GM12874 (cell line): Measurements from ENCODE around the gene MTM1.

Experiments used
- CTCF ChIP-seq: IDR thresholded peaks from 2 replicates; pipeline ENCODE4 v1.5.1; 2011; ENCODE audit warnings: low read depth, mild to moderate bottlenecking, control low read depth, low read length, moderate library complexity; ENCODE audit not compliant: insufficient read depth

The MTM1 gene

GRCh38 chrX:150582338-150582948, 14.0 kb downstream of the MTM1 start:
- no peak for TF ChIP-seq CTCF

DNA sequence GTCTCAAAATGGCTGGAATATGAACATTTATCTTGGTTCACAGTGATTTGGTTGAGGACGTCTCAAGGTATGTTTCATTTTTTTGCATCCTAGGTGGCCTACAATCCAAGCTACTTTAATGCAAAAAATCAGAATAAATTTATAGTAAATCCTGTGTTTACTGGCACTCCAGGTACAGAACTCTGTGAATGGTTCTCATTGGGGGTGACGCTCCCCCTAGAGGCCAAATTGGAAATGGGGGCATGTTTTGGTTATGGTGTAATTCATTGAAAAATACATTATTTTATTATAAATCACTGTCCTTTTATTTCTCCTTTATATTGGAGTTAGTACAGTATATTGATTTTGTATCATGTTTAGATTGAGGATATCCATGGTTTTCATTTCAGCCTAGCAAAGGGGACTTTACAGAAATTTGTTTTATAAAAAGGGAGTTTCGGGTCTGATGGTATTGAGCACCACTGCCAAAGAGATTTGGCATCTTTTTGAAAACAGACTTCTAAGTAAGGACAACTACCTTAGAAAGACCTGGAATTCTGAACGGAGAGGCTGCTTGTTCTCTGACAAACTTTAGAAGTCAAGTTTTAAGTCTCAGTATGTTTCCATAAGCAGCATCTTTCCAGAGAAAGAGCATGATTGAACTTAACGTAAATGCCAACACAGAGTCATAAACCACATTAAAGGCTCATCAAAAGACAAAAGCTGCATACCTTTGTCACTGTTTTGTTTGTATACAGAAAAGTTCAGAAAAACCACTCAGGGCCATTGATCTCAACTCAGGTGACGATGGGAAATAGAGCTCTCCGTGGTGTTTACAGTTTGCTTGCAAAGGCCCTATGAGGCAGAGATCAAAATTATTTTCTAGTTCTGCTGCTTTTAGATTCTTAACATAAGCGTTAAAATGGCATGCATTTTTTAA, 19.4 kb downstream of the MTM1 start:
- peak; percentile 45 for TF ChIP-seq CTCF

- no peak for TF ChIP-seq CTCF
These were observed 26.2 kb downstream of the MTM1 start for GRCh38 chrX:150594584-150594983.

DNA sequence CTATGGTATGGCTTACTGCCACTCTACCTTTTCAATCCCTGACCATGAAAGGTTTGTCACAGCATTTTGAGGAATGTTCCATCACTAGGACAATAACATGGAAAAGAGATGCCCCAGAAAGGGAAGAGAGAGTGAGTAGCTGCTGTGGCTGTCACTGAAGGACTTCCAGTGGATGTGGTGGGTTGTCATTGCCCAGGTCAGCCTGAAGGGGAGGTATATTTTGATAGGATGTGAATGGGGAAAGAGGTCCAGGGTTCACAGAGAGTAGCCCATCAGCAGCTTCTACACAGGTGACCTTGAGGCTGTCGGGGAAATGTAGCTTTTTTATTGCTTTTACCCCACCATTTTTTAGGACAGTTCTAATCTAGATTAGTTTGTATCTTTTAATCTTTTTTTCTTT, 30.8 kb downstream of the MTM1 start:
- TF ChIP-seq CTCF = 0 out of 2 replicates have a peak, but pooled peaks have one; percentile 10

- no peak for TF ChIP-seq CTCF
These were observed 33.9 kb downstream of the MTM1 start for GRCh38 chrX:150602296-150602695.

- TF ChIP-seq CTCF = no peak
These were observed 34.3 kb downstream of the MTM1 start for GRCh38 chrX:150602743-150603142.

DNA sequence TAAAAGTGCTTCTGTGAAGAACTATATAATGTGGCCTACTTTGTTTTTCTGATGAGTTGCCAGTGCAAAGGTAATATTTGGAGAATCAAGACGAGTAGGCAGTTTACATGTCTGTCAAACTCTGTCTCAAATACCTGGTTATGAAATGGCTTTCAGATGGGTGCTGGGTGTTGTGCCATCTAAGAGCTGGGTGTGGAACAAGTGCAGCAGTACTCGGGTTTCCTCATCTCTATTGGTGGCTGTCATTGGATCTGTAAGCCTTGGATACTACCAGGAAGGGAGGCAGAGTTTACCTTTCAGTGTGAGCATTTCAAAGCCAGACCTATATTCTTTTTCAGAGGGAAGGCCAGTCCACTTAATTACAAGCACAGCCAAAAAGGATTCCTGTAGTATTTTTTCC, 37.2 kb downstream of the MTM1 start:
- no peak for TF ChIP-seq CTCF
